ENCODE results near the gene PSMC1.

DNA sequence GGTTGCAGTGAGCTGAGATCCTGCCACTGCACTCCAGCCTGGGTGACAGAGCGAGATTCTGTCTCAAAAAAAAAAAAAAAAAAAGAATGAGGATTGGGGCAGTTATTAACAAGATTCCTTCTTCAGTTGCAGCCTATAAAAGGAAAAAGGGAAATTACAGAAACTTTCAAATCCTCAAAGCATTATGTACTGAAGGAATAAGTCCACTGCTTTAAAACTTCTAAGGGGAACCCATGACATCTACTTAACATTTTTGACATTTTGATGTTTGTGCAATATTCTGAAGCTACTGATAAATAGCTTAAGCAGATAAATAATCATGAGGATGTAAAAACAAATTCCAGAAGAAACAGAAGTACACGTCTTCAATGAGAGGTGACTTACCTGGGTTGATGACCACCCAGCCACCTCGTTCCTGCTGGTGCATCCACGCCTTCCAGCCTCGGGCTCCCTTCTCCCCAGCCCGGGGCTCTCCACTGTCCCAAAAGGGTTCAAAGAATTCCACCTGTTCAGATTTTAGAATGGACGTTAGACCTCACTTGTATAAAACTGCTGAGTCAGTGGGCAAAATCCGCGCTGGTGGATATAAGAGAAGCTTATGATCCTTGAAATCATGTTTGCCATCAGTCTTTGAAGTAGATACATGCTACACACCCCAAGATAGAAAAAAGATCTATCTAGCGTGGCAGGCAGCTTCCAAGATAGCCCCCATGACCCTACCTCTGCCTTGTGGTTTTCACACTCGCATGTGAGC lies 41.7 kb downstream of the PSMC1 start:
- no peak for TF ChIP-seq CTCF (IDR thresholded peaks at IDR 0.05; ENCODE audit: low read depth, low read length, missing input control)
- no peak for TF ChIP-seq YY1 (IDR thresholded peaks at IDR 0.05)
- TF ChIP-seq REST (IDR thresholded peaks at IDR 0.05): no peak
- no peak for TF ChIP-seq SP1 (IDR thresholded peaks at IDR 0.05)
- TF ChIP-seq, protein P1, sequence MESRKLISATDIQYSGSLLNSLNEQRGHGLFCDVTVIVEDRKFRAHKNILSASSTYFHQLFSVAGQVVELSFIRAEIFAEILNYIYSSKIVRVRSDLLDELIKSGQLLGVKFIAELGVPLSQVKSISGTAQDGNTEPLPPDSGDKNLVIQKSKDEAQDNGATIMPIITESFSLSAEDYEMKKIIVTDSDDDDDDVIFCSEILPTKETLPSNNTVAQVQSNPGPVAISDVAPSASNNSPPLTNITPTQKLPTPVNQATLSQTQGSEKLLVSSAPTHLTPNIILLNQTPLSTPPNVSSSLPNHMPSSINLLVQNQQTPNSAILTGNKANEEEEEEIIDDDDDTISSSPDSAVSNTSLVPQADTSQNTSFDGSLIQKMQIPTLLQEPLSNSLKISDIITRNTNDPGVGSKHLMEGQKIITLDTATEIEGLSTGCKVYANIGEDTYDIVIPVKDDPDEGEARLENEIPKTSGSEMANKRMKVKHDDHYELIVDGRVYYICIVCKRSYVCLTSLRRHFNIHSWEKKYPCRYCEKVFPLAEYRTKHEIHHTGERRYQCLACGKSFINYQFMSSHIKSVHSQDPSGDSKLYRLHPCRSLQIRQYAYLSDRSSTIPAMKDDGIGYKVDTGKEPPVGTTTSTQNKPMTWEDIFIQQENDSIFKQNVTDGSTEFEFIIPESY (IDR thresholded peaks at IDR 0.05): no peak
